HL-60 (cell line): ENCODE data around the gene GRIK2.

ENCODE experiments used
- GABPA ChIP-seq: IDR thresholded peaks from 2 replicates; pipeline ENCODE4 v1.6.1; 2012; ENCODE audit warnings: low read depth
- POLR2AphosphoS5 ChIP-seq: IDR thresholded peaks from 2 replicates; pipeline ENCODE4 v1.6.1; 2012; ENCODE audit warnings: low read depth
- SPI1 ChIP-seq: IDR thresholded peaks from 2 replicates; pipeline ENCODE4 v1.6.1; 2012; ENCODE audit warnings: low read depth, mild to moderate bottlenecking, borderline replicate concordance
- TF ChIP-seq, protein P1 (sequence below): IDR thresholded peaks from one replicate; pipeline ENCODE4 v1.5.1; 2011; ENCODE audit warnings: low read length, control low read depth, inconsistent platforms; ENCODE audit not compliant: insufficient read depth
- TF ChIP-seq, protein P2 (sequence below): IDR thresholded peaks from 2 replicates; pipeline ENCODE4 v1.6.1; 2012; ENCODE audit warnings: low read depth; ENCODE audit not compliant: insufficient replicate concordance

DNA sequence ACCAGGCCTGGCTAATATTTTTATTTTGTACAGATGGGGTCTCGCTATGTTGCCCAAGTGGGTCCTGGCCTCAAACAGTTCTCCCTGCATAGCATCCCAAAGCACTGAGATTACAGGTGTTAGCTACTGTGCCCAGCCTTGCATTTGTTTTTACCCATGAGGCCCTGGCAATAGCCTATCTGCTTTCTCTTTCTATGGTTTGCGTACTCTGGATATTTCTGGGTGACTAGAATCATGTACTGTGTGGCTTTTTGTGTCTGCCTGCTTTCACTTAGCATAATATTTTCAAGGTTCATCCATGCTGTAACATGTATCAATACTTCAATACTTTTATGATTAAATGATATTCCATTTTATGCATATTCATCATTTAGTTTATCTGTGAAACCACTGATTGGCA lies 451.7 kb downstream of the GRIK2 start:
- TF ChIP-seq, protein P1, sequence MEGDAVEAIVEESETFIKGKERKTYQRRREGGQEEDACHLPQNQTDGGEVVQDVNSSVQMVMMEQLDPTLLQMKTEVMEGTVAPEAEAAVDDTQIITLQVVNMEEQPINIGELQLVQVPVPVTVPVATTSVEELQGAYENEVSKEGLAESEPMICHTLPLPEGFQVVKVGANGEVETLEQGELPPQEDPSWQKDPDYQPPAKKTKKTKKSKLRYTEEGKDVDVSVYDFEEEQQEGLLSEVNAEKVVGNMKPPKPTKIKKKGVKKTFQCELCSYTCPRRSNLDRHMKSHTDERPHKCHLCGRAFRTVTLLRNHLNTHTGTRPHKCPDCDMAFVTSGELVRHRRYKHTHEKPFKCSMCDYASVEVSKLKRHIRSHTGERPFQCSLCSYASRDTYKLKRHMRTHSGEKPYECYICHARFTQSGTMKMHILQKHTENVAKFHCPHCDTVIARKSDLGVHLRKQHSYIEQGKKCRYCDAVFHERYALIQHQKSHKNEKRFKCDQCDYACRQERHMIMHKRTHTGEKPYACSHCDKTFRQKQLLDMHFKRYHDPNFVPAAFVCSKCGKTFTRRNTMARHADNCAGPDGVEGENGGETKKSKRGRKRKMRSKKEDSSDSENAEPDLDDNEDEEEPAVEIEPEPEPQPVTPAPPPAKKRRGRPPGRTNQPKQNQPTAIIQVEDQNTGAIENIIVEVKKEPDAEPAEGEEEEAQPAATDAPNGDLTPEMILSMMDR = no peak
- TF ChIP-seq POLR2AphosphoS5 (no peak), GABPA (no peak), SPI1 (no peak)
- TF ChIP-seq, protein P2, sequence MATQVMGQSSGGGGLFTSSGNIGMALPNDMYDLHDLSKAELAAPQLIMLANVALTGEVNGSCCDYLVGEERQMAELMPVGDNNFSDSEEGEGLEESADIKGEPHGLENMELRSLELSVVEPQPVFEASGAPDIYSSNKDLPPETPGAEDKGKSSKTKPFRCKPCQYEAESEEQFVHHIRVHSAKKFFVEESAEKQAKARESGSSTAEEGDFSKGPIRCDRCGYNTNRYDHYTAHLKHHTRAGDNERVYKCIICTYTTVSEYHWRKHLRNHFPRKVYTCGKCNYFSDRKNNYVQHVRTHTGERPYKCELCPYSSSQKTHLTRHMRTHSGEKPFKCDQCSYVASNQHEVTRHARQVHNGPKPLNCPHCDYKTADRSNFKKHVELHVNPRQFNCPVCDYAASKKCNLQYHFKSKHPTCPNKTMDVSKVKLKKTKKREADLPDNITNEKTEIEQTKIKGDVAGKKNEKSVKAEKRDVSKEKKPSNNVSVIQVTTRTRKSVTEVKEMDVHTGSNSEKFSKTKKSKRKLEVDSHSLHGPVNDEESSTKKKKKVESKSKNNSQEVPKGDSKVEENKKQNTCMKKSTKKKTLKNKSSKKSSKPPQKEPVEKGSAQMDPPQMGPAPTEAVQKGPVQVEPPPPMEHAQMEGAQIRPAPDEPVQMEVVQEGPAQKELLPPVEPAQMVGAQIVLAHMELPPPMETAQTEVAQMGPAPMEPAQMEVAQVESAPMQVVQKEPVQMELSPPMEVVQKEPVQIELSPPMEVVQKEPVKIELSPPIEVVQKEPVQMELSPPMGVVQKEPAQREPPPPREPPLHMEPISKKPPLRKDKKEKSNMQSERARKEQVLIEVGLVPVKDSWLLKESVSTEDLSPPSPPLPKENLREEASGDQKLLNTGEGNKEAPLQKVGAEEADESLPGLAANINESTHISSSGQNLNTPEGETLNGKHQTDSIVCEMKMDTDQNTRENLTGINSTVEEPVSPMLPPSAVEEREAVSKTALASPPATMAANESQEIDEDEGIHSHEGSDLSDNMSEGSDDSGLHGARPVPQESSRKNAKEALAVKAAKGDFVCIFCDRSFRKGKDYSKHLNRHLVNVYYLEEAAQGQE = no peak
